NCI-H1694 treated with DMSO at 0.1 percent for 48 hours (cell line): ENCODE measurements around the gene SNX33.
"Not testable (repeated sequence)": the region's sequence is repeated elsewhere in the genome, so short reads cannot be mapped to it uniquely, and the experiment has no call there.

Source experiments
- DNase-seq: peaks from one replicate; lab custom pipeline; 2025; lab: John Stamatoyannopoulos, UW

Gene SNX33

DNA sequence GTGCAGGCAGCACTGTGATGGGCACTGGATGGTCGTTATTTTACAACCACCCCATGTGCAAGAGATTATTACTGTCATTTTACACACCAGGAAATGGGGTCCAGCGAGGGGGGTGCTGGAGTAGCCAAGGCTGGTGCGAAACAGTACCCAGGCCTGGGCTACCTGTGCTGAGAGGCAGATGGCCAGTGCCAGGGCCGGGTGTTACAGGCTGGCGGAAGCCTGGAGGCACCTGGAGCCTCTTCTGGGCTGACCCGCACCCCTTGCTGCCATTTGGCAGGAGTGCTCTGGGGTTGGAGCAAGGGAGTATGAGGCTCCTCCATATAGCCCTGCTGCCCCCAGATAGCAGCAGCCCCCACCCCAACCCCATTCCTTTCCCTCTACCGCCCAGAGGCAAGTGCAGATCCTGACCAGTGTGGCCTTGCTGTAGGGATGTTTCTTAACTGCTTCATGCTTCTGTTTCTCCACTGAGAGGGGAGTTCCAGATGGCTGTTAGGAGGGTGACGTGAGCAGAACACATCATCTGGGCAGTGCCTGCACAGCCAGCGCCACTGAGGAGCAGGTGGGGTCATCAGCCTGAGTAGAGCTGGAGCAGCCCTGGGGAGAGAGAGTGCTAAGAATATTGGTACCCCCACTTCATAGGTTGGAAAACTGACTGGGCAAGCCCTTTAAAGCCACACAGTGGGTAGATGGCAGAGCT, 15.3 kb downstream of the SNX33 start:
- DNase-seq: peak; percentile 2

- no peak for DNase-seq
Observed at GRCh38 chr15:75663931-75664421, 16.3 kb downstream of the SNX33 start.

GRCh38 chr15:75666823-75667501, 19.2 kb downstream of the SNX33 start:
- no peak for DNase-seq

GRCh38 chr15:75669191-75669878, 21.6 kb downstream of the SNX33 start:
- DNase-seq: no peak

GRCh38 chr15:75669879-75670212, 22.1 kb downstream of the SNX33 start:
- no peak for DNase-seq

GRCh38 chr15:75671730-75672602, 24.3 kb downstream of the SNX33 start:
- no peak for DNase-seq

- no peak for DNase-seq
Observed at GRCh38 chr15:75672646-75673425, 25.1 kb downstream of the SNX33 start.

DNA sequence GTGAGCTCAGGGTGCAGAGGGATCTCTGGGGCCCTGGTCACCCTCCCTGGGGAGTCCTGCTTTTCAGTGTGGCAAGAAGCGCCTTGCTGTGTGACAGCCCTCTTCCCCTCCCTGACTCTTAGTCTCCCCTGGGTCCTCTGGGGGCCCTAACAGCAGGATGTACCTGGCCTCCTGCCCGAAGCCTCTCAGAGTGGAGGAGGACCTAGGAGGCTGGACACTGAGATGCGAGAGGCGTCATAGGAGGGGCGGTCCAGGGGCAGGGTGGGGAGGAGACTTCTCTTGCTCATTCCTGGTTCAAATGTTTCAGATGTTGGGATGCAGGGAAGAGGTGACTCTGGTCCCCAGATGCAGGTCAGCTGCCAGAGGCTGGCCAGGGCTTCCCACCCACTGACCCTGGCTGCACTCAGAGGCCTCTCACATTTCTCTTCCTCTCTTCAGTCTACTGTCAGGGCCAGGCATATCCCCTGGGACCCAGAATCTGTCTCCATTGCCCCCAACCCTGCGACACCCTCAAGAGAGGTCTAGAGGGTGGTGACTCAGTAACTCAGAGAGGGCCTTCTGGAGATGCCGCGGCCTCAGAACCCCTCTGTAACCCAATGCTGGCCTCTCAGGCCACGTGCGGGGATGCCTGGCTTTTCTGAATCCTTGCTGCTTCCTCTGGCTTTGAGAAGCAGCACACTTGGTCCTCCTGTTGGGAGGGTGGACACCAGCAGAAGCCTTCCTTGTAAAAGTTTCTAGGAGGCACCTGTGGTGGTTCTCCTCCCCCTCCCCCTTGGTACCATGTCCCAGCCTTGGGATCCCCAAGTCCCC, 25.9 kb downstream of the SNX33 start:
- DNase-seq: no peak

- DNase-seq: no peak
Observed at GRCh38 chr15:75674366-75674765, 26.7 kb downstream of the SNX33 start.

GRCh38 chr15:75675579-75676404, 28.1 kb downstream of the SNX33 start:
- DNase-seq: no peak

DNA sequence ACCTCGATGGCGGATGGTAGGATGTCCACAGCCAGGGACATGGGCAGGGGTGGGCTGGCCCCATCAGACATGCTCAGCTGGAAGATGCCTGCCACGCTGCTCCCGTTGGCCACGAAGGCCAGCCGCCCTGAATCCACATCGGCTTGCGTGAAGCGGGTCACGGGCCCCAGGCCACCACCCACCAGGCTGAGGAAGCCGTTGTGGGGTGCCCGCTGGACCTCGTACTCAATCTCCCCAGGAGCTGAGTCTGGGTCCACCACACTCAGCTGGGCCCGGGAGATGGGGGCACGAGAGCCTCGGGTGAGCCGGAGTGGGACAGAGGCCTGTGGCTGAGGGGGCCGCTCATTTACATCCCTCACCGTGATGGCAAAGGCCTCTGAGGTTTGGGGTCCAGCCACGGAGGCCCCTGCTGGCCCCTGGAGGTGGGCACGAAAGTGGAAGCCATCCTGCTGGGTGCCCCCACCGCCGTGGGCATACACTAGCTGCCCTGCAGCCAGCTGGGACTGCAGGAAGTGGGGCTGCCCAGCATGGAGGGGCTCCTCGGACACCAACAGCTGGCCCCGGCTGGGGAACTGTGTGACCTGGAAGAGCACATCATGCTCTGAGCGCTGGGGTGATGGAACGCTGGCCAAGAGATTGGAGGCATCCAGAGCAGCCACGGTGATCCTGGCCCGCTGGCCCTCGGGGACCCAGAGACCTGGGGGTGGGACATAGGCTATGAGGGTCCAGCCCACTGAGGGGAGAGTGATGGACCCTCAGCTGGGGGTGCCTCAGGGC, 29.2 kb downstream of the SNX33 start:
- DNase-seq: no peak

DNA sequence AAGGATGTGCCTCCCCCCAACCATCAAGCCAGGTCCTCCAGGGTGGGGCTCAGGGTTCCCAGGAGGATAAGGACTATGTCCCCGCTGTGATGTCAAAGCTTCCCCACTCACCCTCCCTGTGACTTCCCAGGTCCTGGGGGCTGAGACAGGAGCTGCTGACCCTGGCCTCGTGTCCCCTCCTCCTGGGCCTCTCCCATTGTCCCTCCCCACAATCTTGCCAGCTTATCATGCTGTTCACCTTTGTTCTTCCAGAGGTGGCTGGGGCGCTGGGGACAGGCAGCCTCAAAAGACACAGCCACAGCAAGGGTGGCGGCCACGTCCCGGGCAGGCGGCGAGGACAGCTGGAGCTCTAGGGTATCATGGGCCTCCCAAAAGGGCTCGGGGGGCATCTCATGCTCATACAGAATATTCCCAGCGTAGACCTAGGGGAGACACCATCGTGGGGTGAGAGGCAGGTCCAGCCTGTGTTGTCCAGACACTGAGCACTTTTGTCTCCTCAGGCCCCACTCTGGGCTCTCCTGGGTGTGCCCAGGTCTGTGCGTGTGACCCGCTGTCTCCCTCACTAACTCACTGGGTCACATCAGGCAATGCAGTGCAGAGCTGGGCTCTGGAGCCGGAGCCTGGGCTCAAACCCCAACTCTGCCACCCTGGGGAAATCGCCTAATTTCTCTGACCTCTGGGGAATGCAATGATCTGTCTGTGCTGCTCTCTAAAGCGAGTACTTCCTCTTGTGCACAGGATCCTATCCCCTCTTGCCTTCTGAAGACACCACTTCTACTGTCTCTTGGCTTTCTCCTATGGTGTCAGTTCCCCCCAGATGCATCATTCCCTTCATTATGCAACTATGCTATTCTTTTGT, 30.0 kb downstream of the SNX33 start:
- DNase-seq: no peak

DNA sequence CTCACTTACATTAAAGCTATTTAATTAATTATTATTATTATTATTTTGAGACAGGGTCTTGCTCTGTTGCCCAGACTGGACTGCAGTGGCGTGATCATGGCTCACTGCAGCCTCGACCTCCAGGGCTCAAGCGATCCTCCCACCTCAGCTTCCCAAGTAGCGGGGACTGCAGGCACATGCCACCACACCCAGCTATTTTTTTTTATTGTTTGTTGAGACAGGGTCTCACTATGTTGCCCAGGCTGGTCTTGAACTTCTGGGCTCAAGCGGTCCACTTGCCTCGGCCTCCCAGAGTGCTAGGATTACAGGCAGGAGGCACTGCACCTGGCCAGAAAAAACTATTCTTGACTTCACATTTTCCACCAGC, 30.6 kb downstream of the SNX33 start:
- DNase-seq: not testable (repeated sequence)

DNA sequence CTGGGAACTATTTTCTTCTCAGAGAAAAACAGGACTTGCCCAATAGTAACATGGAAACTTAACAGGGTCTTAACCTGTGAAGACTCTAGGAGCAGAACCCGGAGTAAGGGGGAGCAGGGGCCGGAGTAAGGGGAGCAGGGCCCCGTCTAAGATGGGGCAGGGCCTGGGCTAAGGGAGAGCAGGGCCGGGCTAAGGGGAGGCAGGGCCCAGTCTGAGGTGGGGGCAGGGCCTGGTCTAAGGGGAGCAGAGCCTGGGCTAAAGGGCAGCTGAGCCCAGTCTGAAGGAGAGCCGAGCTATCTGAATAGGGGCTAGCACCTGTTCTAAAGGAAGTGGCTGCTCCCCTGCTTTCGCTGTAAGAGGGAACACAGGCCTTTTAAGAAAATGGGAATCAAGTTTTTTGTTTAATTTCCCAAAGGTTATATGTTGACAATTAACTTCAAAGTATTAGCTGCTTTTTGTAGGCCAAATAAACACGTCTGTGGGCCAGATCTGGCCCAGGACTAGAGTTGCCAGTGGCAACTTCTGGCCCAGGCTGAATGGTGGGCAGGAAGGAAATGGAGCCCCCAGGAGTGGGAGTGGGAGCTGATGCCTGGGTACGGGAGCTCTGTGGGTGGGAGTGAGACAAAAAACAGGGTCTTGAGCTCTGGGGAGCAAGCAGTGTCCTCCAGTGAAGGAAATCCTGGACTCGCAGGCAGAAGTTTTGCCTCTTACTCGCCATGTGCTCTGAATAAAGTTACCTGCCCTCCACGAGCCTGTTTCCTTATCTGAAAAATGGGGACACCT, 32.5 kb downstream of the SNX33 start:
- no peak for DNase-seq

GRCh38 chr15:75682181-75683135, 34.7 kb downstream of the SNX33 start:
- no peak for DNase-seq
